HG03135 (cell line): ENCODE data around the gene MRC2.

Source experiments
- ATAC-seq: cut with Tn5 transposase; IDR thresholded peaks from one replicate; pipeline ENCODE4 v1.9.1; 2021; ENCODE audit warnings: mild to moderate bottlenecking, moderate library complexity; ENCODE audit not compliant: unreplicated experiment

MRC2 gene

GRCh38 chr17:62631936-62632924, 4.8 kb downstream of the MRC2 start:
- ATAC-seq, result no peak

- no peak for ATAC-seq
Measured at GRCh38 chr17:62637809-62638208, 10.3 kb downstream of the MRC2 start.

- no peak for ATAC-seq
Measured at GRCh38 chr17:62641153-62641552, 13.7 kb downstream of the MRC2 start.

DNA sequence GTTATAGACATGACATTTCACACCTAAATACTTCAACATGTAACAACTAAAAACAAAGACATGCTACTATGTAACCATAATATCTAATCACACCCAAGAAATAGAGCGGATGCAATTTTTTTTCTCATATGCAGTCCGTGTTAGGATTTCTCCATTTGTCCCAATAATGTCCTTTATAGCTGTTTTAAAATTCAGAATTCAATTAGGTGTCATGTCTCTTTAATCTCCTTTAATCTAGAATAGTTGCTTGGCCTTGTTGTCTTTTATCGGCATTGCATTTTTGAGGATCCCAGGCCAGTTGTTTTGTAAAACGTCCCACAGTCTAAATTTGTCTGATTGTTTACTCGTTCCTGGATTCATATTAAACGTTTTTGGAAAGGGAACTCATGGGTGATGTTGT, 14.5 kb downstream of the MRC2 start:
- no peak for ATAC-seq

- no peak for ATAC-seq
Measured at GRCh38 chr17:62643496-62643895, 16.0 kb downstream of the MRC2 start.

GRCh38 chr17:62644487-62645173, 17.2 kb downstream of the MRC2 start:
- ATAC-seq, result no peak

DNA sequence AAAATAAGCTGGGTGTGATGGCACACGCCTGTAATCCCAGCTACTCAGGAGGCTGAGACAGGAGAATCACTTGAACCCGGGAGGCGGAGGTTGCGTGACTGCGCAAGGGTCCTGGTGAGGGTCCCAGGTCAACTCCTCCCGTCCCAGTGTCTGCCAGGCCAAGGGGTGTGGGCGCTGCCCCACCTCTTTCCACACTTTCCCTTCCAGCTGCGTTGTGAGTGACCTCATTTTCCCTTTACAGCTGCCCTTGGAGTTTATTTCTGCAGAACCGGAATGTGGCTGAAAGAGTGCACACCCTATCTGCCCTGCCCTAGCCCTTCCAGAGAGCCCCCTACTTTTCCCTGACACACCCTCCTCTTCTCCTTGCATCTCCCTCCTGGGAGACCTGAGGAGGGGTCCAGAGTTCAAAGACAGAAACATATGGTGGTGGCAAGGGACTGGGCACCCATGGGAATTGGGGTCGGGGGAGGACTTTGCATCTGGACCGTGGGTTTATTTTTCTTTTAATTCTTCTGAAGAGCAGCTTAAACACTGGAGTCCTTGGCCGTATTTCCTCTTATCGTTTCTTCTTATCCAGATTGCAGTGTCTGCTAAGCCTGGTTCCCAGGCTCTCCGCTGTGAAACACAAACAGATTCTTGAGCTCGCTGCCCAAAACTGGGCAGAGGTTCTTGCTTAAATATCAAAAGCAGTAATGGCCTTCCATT, 20.9 kb downstream of the MRC2 start:
- ATAC-seq, result no peak

- no peak for ATAC-seq
Measured at GRCh38 chr17:62648956-62649294, 21.5 kb downstream of the MRC2 start.

DNA sequence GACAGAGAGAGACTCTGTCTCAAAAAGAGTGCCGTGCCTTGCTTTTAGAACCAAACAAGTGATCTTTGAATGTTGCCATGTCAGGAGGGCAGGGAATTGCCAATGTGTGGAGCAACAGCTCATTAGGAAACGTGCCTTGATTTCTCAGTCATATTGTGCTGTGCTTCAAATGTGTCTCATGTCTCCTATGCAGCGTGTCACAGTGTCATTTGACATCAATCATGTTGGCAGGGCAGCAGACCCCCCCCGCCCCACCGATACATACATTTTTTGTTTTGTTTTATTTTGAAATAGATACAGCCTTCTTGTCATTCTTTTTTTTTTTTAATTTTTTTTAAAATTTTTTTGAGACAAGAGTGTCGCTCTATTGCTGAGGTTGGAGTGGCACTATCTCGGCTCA, 22.1 kb downstream of the MRC2 start:
- no peak for ATAC-seq

- no peak for ATAC-seq
Measured at GRCh38 chr17:62650587-62650986, 23.1 kb downstream of the MRC2 start.

- peak; percentile 7 for ATAC-seq
Measured at GRCh38 chr17:62652251-62653001, 25.0 kb downstream of the MRC2 start.

DNA sequence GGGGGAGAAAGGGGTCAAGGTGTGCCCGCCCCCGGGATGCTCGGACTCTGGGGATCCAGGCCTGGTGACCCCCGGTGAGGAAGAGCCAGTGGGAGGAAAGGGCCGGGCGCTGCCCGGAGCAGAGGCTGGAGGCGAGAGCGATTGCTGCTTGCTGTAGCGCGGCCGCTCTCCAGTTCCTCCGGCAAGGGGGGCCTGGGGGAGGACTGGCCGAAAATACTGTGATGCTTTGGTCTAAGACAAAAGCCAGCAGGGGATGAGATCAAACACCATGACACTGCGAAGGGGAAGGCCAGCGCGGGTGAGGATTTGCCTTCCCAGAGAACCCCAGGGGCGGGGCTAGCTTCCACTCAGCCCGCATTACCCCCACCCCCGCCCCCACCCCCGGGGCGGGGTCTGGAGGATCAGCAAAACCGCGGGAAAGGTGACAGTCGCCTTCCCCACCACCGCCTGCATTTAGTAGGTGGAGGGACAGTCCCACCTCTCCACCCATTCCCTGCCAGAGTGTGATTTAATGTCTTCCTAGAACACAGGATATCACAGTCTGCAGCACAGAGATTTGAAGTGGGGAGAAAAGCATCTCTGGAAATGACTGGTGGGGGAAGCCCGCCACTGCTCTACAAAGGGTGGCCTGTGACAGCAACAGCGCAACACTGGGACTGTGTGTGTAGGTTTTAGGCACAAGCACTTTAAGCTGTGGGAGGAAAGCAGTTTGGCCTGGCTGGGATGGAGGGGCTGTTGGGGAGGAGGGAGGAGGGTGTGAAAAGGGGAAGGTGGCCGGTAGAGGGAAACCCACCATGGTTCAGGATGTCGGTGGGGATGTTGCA, 25.7 kb downstream of the MRC2 start:
- peak; percentile 77 for ATAC-seq

GRCh38 chr17:62653826-62654761, 26.6 kb downstream of the MRC2 start:
- ATAC-seq, result peak; percentile 8

DNA sequence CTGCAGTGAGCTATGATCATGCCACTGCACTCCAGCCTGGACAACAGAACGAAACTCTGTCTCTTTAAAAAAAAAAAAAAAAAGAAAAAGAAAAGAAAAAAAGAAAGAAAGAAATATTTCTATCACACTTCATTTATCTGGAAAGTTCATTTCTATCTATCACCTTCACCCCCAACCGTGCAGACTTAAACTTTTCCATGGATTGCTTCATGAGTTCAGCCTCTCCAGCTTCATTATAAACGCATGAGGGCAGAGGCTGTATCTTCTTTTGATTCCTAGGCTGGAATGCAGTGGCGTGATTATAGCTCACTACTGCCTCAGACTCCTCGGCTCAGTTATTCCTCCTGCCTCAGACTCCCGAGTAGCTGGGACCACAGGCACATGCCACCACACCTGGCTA, 28.2 kb downstream of the MRC2 start:
- ATAC-seq, result no peak

DNA sequence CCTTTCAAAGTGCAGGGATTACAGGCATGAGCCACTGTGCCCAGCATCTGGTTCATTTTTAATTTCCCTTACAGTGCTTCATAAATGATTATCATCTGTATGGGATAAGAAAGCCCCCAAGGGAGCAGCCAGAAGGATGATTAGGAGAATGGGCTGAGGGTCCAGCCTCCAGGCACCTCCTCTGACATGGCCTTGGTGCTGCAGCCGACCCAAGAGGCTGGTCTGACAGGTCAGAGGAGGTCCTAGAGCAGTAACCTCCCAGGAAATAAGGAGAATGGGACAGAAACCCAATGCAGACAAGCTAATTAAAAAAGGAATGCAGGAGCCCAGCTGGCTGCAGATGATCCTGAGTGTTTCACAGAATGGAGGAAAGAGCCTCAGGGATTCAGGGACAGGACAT, 29.0 kb downstream of the MRC2 start:
- no peak for ATAC-seq

DNA sequence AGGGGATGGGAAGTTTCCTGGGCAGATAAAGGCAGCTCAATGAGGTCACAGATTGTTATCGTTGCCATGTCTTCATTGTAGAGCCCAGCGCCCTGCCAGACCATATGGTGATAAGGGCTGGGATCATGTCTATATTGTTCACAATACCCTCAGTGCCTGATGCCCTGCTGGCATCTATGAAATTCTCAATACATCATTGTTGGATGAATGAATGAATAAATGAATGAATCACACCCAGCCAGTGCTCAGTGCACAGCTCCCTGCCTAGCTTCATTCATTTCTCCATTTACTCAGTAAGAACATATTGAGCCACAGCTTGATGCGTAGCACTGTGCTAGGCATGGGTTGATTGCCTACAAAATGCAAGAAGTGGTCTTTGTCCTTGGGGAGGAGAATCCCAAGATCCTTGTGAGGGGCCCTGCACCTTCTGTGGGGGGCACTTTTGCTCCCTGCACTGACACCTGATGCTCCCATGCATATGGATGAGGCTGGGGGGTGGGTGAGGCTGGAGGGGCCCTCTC, 29.7 kb downstream of the MRC2 start:
- no peak for ATAC-seq

DNA sequence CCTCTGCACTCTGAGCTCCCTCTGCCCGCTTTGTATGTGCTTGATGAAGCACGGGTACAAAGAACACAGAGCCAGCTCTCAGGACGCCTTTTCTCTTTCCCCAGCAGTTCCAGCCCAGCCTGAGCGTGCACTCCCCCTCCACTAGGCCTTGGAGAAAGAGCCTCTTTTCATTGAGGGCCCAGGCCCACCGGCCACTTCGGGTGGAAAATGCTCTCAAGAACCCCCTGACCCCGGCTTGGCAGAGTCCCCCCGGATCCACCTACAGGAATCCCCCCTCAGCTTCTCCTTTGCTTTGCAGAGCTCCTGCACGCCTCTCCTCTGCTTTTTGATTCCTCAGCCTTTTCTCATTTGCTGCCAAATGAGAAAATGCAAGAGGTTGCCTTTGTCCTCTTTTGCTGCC, 30.2 kb downstream of the MRC2 start:
- no peak for ATAC-seq

DNA sequence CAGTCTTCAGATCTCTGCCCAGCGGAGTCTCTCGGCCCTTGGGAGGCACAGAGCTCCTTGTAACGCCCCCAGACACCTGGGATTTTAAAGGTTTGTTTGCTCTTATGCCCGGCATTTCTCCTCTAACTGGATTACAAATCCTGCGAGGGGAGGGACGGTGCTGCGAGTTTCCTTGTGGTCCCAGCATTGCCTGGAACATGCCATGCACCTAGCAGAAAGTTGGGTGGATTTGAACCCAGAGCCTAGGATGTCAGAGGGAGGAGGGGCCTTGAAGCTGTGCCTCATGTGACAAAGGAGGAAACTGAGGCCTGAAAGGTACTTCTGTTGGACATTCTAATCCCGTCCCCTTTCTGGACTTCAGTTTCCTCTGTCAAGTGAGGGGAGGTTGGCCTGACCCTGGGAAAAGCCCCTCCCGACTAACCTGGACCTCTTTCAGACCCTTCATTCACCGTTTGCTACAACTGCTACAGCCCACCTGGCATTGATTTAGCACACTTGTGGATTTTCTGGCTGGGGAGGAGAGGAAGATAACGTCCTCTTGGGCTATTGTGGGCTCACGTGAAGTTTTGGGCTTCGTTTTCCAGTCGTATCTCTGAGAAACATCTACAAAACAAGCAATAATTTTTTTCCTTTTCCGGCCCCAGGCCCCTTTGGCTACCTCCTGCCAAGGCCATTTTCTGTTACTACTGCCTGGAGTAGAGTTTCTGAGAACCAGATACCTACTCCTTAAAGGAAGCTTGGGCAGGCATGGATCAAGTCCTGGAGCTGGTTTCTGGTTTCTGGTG, 30.9 kb downstream of the MRC2 start:
- ATAC-seq, result no peak
